ENCODE results near the gene MMP17.
"Not testable (repeated sequence)": the region's sequence is repeated elsewhere in the genome, so short reads cannot be mapped to it uniquely, and the experiment has no call there.

Gene MMP17

DNA sequence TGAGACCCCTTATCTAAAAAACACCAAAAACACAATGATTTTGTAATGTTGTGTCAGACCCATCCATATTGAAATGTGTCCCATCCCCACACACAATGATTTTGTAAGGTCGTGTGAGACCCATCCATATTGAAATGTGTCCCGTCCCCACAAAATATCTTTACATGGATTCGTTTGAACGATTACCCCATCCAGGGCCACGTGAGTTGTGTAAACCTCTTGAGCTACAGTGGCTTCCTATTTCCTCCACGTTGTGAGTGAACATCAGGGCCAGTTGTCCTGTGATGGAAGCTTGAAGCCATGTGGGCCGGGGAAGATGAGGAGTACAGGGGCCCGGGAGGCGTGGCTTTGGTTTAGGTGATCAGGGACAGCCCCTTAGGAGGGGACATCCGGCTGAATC lies 39.3 kb downstream of the MMP17 start:
- no peak for DNase-seq

- DNase-seq, result no peak
Observed at GRCh38 chr12:131867891-131868675, 39.9 kb downstream of the MMP17 start.

- no peak for DNase-seq
Observed at GRCh38 chr12:131869871-131870418, 41.8 kb downstream of the MMP17 start.

- DNase-seq, result no peak
Observed at GRCh38 chr12:131871677-131872076, 43.5 kb downstream of the MMP17 start.

DNA sequence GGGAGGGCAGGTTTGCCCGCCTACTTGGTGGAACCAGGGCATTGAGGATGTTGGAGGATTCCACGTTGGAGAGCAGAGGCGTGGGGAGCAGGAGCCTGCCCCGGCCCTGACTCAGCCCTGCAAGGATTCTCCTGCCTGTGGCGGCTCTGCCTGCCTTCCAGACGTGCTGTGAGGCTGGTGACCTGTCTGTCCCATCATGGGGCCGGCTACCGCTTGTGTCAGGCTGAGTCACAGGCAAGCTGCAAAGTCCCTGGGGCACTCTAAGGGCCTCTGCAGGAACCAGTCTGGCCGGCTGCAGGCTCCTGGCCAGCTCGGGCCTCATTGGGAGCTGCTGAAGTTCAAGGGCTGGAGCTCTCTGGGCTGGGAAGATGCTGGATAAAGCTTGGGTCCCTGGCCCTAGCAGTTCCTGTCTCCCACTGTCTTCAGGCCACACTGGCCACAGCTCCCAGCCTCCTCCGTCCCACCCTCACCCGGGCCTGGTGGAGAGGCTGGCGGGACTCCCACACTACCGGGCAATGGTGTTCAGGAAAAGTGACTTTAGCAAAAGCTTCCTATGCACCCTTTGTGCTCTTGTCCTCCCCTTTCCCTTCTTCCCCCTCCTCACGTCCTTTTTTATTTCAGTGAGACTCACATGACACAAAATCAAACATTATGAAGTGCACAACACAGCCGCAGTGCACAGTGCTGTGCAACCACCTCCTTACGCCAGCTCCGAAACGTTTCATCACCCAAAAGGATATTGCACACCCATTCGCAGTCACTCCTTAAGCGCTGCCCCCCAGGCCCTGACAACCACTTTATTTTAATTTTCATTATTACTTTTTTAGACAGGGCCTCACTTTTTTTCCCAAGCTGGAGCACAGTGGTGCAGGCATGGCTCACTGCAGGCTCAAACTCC lies 44.2 kb downstream of the MMP17 start:
- no peak for DNase-seq

- no peak for DNase-seq
Observed at GRCh38 chr12:131873293-131873692, 45.1 kb downstream of the MMP17 start.

DNA sequence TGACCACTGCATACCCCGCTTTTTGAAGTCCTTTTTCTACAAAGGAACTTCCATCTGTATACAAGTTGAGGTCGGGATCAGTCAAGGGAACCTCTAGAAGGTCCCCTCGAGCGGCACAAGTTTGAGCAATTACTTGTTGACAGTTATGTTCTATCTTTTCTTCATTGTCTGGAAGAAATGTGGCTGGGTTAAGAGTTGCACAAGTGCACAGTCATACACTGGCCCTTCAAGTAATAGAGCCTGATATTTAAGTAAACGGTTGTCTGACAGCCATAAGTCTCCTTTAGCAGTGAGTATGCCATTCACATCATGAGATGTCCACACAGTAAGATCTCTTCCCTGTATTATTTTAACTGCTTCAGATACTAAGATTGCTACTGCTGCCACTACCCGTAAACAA lies 46.8 kb downstream of the MMP17 start:
- not testable (repeated sequence) for DNase-seq

- not testable (repeated sequence) for DNase-seq
Observed at GRCh38 chr12:131877216-131877615, 49.0 kb downstream of the MMP17 start.

GRCh38 chr12:131878436-131878835 lies 50.2 kb downstream of the MMP17 start:
- not testable (repeated sequence) for DNase-seq

DNA sequence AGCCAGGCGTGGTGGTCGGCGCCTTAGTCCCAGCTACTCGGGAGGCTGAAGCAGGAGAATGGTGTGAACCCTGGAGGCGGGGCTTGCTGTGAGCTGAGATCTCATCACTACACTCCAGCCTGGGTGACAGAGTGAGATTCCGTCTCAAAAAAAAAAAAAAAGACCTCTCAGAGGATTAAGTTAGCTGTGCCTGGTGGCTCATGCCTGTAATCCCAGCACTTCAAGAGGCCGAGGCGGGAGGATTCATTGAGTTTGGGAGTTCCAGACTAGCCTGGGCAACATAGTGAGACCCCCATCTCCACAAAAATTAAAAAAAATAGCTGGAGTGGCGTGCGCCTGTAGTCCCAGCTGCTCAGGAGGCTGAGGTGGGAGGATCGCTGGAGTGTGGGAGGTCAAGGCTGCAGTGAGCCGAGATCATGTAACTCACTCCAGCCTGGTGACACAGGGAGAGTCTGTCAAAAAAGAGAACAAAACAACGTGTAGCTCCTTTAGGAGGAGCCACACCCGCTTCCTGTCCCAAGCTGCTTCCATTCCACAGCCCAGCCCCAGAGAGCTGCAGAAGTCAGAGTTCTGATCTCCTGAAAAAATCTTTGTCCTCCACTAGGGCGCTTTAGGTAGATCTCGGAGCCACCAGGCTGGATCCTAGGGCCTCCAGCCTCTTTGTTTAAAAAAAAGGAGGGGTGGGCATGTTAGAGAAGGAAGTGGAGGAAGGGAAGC lies 54.8 kb downstream of the MMP17 start:
- DNase-seq, result no peak

- DNase-seq, result no peak
Observed at GRCh38 chr12:131883521-131883900, 55.3 kb downstream of the MMP17 start.

GRCh38 chr12:131885076-131885475 lies 56.9 kb downstream of the MMP17 start:
- not testable (repeated sequence) for DNase-seq

DNA sequence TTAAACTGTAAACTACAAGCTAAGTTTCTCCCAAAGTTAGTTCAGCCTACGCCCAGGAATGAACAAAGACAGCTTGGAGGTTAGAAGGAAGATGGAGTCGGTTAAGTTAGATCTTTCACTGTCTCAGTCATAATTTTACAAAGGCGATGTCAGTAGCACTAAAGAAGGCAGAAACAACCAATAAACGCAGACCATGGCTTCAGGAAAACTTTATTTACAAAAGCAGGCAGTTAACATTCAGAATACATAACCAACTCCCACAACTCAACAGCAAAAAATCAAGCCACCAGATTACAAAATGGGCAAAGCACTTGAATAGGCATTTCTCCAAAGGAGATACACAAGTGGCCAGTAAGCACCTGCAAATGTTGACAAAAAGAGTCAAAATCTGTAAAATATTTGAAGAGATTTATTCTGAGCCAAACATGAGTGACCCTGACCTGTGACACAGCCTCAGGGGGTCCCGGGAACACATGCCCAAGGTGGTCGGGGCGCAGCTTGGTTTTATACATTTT lies 57.4 kb downstream of the MMP17 start:
- DNase-seq, result no peak

DNA sequence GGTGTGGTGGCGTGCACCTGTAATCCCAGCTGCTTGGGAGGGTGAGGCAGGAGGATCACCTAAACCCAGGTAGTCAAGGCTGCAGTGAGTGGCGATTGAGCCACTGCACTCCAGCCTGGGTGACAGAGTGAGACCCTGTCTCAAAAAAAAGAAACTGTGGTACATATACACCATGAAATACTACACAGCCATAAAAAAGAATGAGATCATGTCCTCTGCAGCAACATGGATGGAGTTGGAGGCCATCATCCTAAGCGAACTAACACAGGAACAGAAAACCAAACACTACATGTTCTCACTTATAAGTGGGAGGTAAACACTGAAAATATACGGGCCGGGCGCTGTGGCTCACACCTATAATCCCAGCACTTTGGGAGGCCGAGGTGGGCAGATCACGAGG lies 63.5 kb downstream of the MMP17 start:
- DNase-seq, result not testable (repeated sequence)

DNA sequence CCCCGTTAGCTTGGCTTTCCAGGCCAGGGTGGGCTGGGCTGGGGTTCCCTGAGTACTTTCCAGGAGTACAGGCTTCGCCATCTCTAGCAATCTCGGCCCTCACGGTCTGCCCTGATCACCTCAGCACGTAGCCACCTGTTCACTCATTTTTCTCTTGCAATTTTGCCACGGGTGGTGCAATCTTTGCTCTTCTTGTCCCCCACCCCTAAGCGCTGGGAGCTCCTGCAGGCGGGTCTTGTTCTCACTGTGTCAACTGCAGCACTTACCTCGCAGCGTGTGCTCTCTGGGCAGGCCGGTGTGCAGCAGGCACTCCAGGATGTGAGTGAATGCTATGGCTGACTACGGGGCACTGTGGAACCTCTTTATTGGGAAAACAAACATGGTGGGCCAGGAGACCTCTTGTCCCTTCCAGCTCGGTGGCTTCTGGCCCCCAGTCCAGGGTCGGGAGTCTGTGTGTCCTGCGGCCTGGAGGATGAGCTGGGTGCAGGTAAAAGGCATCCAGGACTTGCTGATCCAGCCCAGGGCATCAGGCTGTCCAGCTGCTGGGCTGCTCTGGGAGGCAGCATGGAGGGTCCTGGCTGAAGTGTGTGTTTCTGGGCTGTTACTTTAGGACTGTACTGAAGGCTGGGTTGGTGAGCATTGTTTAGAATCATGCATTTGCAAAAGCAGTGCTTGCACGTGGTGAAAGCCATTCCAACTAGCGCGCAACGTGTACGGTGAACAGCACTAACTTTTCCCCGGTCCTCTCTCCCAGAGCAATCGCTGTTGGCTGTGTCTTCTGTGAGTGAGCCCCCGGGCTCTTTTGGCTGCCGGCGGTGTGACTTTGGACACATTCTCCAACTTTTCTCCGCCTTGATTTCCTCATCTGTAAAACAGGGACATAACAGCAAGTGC lies 64.8 kb downstream of the MMP17 start:
- no peak for DNase-seq

GRCh38 chr12:131893605-131894312 lies 65.6 kb downstream of the MMP17 start:
- DNase-seq, result no peak

DNA sequence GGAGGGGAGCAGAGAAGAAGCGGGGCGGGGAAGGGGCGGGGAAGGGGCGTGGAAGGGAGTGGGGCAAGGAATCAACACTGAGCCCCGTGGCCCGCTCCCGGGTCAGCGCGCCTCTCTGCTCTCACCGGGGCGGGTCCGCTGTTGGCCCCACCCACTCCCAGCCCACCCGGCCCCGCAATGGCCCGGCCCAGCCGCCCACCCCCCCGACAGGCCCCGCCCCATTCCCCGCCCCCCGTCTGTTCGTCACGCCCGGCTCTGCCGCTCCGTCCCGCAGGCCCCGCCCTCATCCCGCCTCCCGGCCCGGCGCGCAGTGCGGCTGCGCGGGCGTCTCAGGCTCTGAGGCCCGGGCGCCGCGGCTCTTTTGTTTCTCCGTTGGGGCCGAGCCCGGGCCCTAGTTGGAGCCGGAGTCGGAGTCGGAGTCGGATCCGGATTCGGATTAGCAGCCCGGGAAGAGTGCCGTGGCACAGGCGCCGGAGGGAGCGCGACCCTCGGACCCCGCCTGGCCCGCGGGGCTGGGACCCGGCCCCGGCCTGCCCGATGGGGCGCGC lies 66.2 kb downstream of the MMP17 start, which contains the start of gene ULK1:
Gene ULK1, plus strand, starts transcription at position 310 of the 548 bp plus-strand sequence. CDS start 380 bp downstream, outside the sequence.
- peak; percentile 77 for DNase-seq

DNA sequence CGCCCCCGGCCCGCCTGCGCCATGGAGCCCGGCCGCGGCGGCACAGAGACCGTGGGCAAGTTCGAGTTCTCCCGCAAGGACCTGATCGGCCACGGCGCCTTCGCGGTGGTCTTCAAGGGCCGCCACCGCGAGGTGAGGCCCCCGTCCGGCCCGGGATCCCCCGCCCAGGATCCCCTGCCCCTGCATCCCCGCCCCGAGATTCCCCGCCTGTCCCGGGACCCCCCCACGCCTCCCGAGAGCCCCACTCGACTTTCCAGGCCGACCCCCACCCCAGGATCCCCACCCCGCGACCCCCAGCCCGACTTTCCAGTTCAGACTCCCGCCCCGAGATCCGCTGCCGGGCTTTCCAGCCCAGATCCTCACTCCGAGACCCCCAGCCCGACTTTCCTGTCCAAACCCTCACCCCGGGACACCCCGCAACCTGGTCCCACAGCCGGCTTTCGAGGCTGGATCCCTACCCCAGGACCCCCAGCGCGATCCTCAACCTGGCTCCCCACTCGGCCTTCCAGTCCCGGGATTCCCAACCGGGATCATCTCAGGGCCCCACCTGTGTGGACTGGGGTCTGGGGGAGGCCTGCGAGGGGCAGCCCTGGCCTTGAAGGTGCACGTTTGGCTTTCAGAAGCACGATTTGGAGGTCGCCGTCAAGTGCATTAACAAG lies 66.9 kb downstream of the MMP17 start:
- no peak for DNase-seq

GRCh38 chr12:131895640-131896079 lies 67.5 kb downstream of the MMP17 start:
- no peak for DNase-seq

Data from NCI-H1694 (cell line).